ENCODE results near the gene ANKRD6.

Gene ANKRD6

GRCh38 chr6:89566930-89567629 is 134.1 kb downstream of the ANKRD6 start:
- DNase-seq = no peak

- DNase-seq = no peak
Observed at GRCh38 chr6:89567630-89568390, 134.9 kb downstream of the ANKRD6 start.

GRCh38 chr6:89574910-89575561 is 142.1 kb downstream of the ANKRD6 start:
- no peak for DNase-seq

- DNase-seq = no peak
Observed at GRCh38 chr6:89575562-89575960, 142.6 kb downstream of the ANKRD6 start.

- DNase-seq = no peak
Observed at GRCh38 chr6:89580997-89581666, 148.2 kb downstream of the ANKRD6 start.

GRCh38 chr6:89581689-89582088 is 148.7 kb downstream of the ANKRD6 start:
- no peak for DNase-seq

- DNase-seq = no peak
Observed at GRCh38 chr6:89582669-89583325, 149.8 kb downstream of the ANKRD6 start.

GRCh38 chr6:89583559-89583958 is 150.6 kb downstream of the ANKRD6 start:
- DNase-seq = no peak

- DNase-seq = no peak
Observed at GRCh38 chr6:89584539-89584938, 151.6 kb downstream of the ANKRD6 start.

- no peak for DNase-seq
Observed at GRCh38 chr6:89585154-89585553, 152.2 kb downstream of the ANKRD6 start.

- DNase-seq = no peak
Observed at GRCh38 chr6:89589297-89590025, 156.5 kb downstream of the ANKRD6 start.

GRCh38 chr6:89590133-89590532 is 157.2 kb downstream of the ANKRD6 start:
- no peak for DNase-seq

- DNase-seq = no peak
Observed at GRCh38 chr6:89591745-89592144, 158.8 kb downstream of the ANKRD6 start.

GRCh38 chr6:89596056-89596455 is 163.1 kb downstream of the ANKRD6 start:
- peak; percentile 12 to 25 for DNase-seq

- no peak for DNase-seq
Observed at GRCh38 chr6:89596484-89596883, 163.5 kb downstream of the ANKRD6 start.

GRCh38 chr6:89597372-89597771 is 164.4 kb downstream of the ANKRD6 start:
- no peak for DNase-seq

GRCh38 chr6:89597988-89598387 is 165.0 kb downstream of the ANKRD6 start:
- DNase-seq = no peak

- no peak for DNase-seq
Observed at GRCh38 chr6:89599727-89600126, 166.8 kb downstream of the ANKRD6 start.

GRCh38 chr6:89602166-89602565 is 169.2 kb downstream of the ANKRD6 start:
- DNase-seq = no peak

- no peak for DNase-seq
Observed at GRCh38 chr6:89604653-89605052, 171.7 kb downstream of the ANKRD6 start.

- no peak for DNase-seq
Observed at GRCh38 chr6:89605861-89606260, 172.9 kb downstream of the ANKRD6 start.

- DNase-seq = peak; percentile 74 to 76
Observed at GRCh38 chr6:89610149-89610642, 177.2 kb downstream of the ANKRD6 start.

Data from CD4-positive, alpha-beta T cell treated with Interleukin-4 for 1 hour (primary cell).